ENCODE results near the gene PKN3. TPM values are rescaled to one million over a fixed set of nuclear protein-coding genes. Genes with fewer than 3 reads are reported as not detected.

PKN3 gene
- total and polyA plus RNA-seq, 2 donors (not counting 1 experiment from before 2014, with no cell fraction given): 1.4 to 3.7 TPM

DNA sequence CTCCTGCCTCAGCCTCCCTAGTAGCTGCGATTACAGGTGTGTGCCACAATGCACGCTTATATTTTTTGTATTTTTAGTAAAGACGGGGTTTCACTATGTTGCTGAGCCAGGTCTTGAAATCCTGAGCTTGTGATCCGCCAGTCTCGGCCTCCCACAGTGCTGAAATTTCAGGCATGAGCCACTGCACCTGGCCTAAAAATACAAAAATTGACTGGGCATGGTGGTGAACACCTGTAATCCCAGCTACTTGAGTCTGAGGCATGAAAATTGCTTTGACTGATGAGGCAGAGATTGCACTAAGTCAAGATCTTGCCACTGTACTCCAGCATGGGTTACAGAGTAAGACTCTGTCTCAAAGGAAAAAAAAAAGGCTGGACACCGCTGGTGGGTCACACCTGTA lies 32.5 kb upstream of the PKN3 start:
- intact Hi-C loops (cut with micrococcal nuclease): no loop called here
- CTCF ChIA-PET: interaction anchor here (0.7 kb wide), 1 partner anchor 257 kb away, joined by 3 read pairs; no protein-coding TSS in a partner anchor
- POLR2A ChIA-PET: no interaction called here

DNA sequence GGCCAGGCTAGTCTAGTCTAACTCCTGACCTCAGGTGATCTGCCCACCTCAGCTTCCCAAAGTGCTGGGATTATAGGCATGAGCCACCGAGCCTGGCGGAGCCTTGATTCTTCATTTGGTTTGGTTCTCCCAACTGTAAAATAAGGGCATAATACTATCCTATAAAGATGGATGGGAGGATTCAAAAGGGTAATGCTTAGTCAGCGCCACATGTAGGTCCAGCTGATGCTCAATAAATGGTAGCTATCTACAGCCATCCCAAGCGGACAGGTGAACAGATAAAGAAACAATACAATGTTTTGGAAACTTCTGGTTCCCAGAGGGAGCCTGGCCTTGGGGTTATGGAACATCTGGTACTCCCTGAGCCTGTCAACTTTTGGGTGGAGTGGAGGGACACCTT lies 26.9 kb upstream of the PKN3 start:
- peaks cover 42% of the 10 kb centered on the region for H3K79me2 ChIP-seq (ENCODE audit: control insufficient read depth, insufficient read depth, low read length)
- no peak for ATAC-seq (ENCODE audit: low read depth)
- H3K4me2 ChIP-seq (replicated peaks; ENCODE audit: low read depth, low read length, poor library complexity, severe bottlenecking): no peak overlapping the region
- ChIA-PET CTCF (interaction anchor here (1.0 kb wide), 1 partner anchor 27 kb away, joined by 3 read pairs; the partner anchor contains the start of gene PKN3), POLR2A (interaction anchor here (2.0 kb wide), 1 partner anchor 9 kb away, joined by 7 read pairs; no protein-coding TSS in a partner anchor)
- H3K4me3 ChIP-seq (ENCODE audit: control extremely low read depth in 1 of 5, extremely low read depth in 1 of 5, insufficient read depth in 1 of 5, low read depth in 2 of 5, low read length in 4 of 5): no peak overlapping the region
- H3K9me3 ChIP-seq (ENCODE audit: control extremely low read depth in 1 of 3, control insufficient read depth in 2 of 3, insufficient read depth in 1 of 3, low read length in 2 of 3): no peaks in the 10 kb centered on the region
- TF ChIP-seq EZH2 (IDR thresholded peaks at IDR 0.05; ENCODE audit: borderline replicate concordance, insufficient read depth, low read depth, low read length, poor library complexity, severe bottlenecking): no peak
- TF ChIP-seq, protein P1, sequence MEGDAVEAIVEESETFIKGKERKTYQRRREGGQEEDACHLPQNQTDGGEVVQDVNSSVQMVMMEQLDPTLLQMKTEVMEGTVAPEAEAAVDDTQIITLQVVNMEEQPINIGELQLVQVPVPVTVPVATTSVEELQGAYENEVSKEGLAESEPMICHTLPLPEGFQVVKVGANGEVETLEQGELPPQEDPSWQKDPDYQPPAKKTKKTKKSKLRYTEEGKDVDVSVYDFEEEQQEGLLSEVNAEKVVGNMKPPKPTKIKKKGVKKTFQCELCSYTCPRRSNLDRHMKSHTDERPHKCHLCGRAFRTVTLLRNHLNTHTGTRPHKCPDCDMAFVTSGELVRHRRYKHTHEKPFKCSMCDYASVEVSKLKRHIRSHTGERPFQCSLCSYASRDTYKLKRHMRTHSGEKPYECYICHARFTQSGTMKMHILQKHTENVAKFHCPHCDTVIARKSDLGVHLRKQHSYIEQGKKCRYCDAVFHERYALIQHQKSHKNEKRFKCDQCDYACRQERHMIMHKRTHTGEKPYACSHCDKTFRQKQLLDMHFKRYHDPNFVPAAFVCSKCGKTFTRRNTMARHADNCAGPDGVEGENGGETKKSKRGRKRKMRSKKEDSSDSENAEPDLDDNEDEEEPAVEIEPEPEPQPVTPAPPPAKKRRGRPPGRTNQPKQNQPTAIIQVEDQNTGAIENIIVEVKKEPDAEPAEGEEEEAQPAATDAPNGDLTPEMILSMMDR (IDR thresholded peaks at IDR 0.05): no peak
- no peaks in the 10 kb centered on the region for H3K27me3 Mint-ChIP-seq
- H3K9ac ChIP-seq (ENCODE audit: low read length): no peak overlapping the region
- no peaks in the 10 kb centered on the region for H3K4me1 ChIP-seq (ENCODE audit: control insufficient read depth in 2 of 2, insufficient read depth in 2 of 2, low read length in 2 of 2)
- no peak for DNase-seq
- no peak overlapping the region for H3K4me3 Mint-ChIP-seq
- no peak overlapping the region for H3K27ac Mint-ChIP-seq
- H3K9me3 Mint-ChIP-seq (ENCODE audit: insufficient read depth): no peaks in the 10 kb centered on the region
- no peak overlapping the region for H3K27ac ChIP-seq (ENCODE audit: low read length in 2 of 2)
- no peaks in the 10 kb centered on the region for H3K27me3 ChIP-seq (replicated peaks in 1 of 4; ENCODE audit: control extremely low read depth in 1 of 4, control insufficient read depth in 3 of 4, insufficient read depth in 4 of 4, low read length in 3 of 4)
- H2AFZ ChIP-seq (ENCODE audit: insufficient read depth, low read depth, low read length, poor library complexity, severe bottlenecking): no peak overlapping the region
- H3K4me1 Mint-ChIP-seq: no peaks in the 10 kb centered on the region
- peaks cover 0 to 7% of the 10 kb centered on the region in 2 experiments for H3K36me3 ChIP-seq (replicated peaks in 1 of 2; ENCODE audit: control extremely low read depth in 1 of 2, control insufficient read depth in 1 of 2, extremely low read depth in 1 of 2, insufficient read depth in 2 of 2, low read length in 1 of 2)
- 100% methylated on average over 1 of the region's 4 CpGs for WGBS (ENCODE audit: insufficient coverage)
- intact Hi-C loops (cut with micrococcal nuclease): no loop called here
- H4K20me1 ChIP-seq (ENCODE audit: control insufficient read depth, insufficient read depth, low read length, poor library complexity, severe bottlenecking): peaks cover 9% of the 10 kb centered on the region

More for the DNA sequence above, 32.5 kb upstream of the PKN3 start:
- Histone ChIP-seq H4K20me1 (ENCODE audit: control insufficient read depth, insufficient read depth, low read length, poor library complexity, severe bottlenecking) (no peaks in the 10 kb centered on the region), H3K4me3 (ENCODE audit: control extremely low read depth in 1 of 5, extremely low read depth in 1 of 5, insufficient read depth in 1 of 5, low read depth in 2 of 5, low read length in 4 of 5) (no peak overlapping the region), H3K9ac (ENCODE audit: low read length) (no peak overlapping the region), H2AFZ (ENCODE audit: insufficient read depth, low read depth, low read length, poor library complexity, severe bottlenecking) (no peak overlapping the region), H3K36me3 (replicated peaks in 1 of 2; ENCODE audit: control extremely low read depth in 1 of 2, control insufficient read depth in 1 of 2, extremely low read depth in 1 of 2, insufficient read depth in 2 of 2, low read length in 1 of 2) (no peaks in the 10 kb centered on the region), H3K9me3 (ENCODE audit: control extremely low read depth in 1 of 3, control insufficient read depth in 2 of 3, insufficient read depth in 1 of 3, low read length in 2 of 3) (no peaks in the 10 kb centered on the region), H3K79me2 (ENCODE audit: control insufficient read depth, insufficient read depth, low read length) (peaks cover 3% of the 10 kb centered on the region), H3K4me1 (ENCODE audit: control insufficient read depth in 2 of 2, insufficient read depth in 2 of 2, low read length in 2 of 2) (no peaks in the 10 kb centered on the region), H3K27me3 (replicated peaks in 1 of 4; ENCODE audit: control extremely low read depth in 1 of 4, control insufficient read depth in 3 of 4, insufficient read depth in 4 of 4, low read length in 3 of 4) (no peaks in the 10 kb centered on the region), H3K27ac (ENCODE audit: low read length in 2 of 2) (no peak overlapping the region), H3K4me2 (replicated peaks; ENCODE audit: low read depth, low read length, poor library complexity, severe bottlenecking) (no peak overlapping the region)
- no peak overlapping the region for H3K27ac Mint-ChIP-seq
- ATAC-seq (ENCODE audit: low read depth) (no peak), DNase-seq (no peak)
- 100% methylated on average over 4 of the region's 6 CpGs for WGBS (ENCODE audit: insufficient coverage)
- H3K4me1 Mint-ChIP-seq: no peaks in the 10 kb centered on the region
- TF ChIP-seq EZH2 (IDR thresholded peaks at IDR 0.05; ENCODE audit: borderline replicate concordance, insufficient read depth, low read depth, low read length, poor library complexity, severe bottlenecking): no peak
- TF ChIP-seq, protein P1 (IDR thresholded peaks at IDR 0.05): no peak
- H3K27me3 Mint-ChIP-seq: no peaks in the 10 kb centered on the region
- H3K9me3 Mint-ChIP-seq (ENCODE audit: insufficient read depth): no peaks in the 10 kb centered on the region
- H3K4me3 Mint-ChIP-seq: no peak overlapping the region
